ENCODE results near the gene LRP10. TPM values are rescaled to one million over a fixed set of nuclear protein-coding genes. Genes with fewer than 3 reads are reported as not detected.

Gene LRP10
- total and polyA plus RNA-seq, 2 of the 8 experiments (the other 6 are each of a cell fraction or from before 2014, with no cell fraction given), result 12.4 to 15.6 TPM

GRCh38 chr14:22822016-22822570 lies 49.4 kb upstream of the LRP10 start:
- peak overlapping the region; percentile 96 for H3K4ac ChIP-seq (replicated peaks; ENCODE audit: insufficient read length, low read depth, low read length)
- WGBS, 2 experiments (ENCODE audit: extremely low coverage in 1 of 2, insufficient coverage in 1 of 2, insufficient read length in 1 of 2, insufficient replicate concordance in 2 of 2, low coverage in 1 of 2, low lambda C conversion rate in 2 of 2, missing lambda C conversion rate in 1 of 2), result 9% methylated on average over 20 of the region's 32 CpGs; no CpG with 5 or more reads in 1 of the 2 experiments
- FAIRE-seq (no peak), DNase-seq (ENCODE audit: low read depth in 1 of 2, low spot score in 2 of 2) (peak in 1 of 2 experiments; percentile 79)
- ChIA-PET CTCF (ENCODE audit: partially characterized antibody) (interaction anchor here (0.6 to 53.1 kb wide), 23 partner anchors 9 to 709 kb away, joined by 3 to 1562 read pairs (median 3); partner anchors contain the start of genes HAUS4, LRP10, MMP14 and REM2), POLR2A (ENCODE audit: partially characterized antibody) (interaction anchor here (0.7 to 7.1 kb wide), 37 partner anchors 8 to 273 kb away, joined by 3 to 136 read pairs (median 5); partner anchors contain the start of genes AJUBA, LRP10, MMP14 and MRPL52)
- no peak overlapping the region for H3K23ac ChIP-seq (ENCODE audit: insufficient read length)
- peak overlapping the region; percentile 29; the same call in 1 of the 2 replicates for H2AFZ ChIP-seq (ENCODE audit: low read length)
- H3K4me3 ChIP-seq (ENCODE audit: extremely low read depth in 1 of 4, insufficient read depth in 2 of 4, low read depth in 3 of 4, low read length in 4 of 4), result peak overlapping the region; percentile 57 to 94 (median 76)
- H2BK20ac ChIP-seq (ENCODE audit: low read length), result peak overlapping the region; percentile 86; the same call in 1 of the 2 replicates
- H3K4me1 ChIP-seq (replicated peaks in 1 of 4; ENCODE audit: control insufficient read depth in 3 of 4, insufficient read depth in 4 of 4, low read length in 3 of 4), result peaks cover 16 to 26% (median 20%) of the 10 kb centered on the region in 4 experiments
- H3K14ac ChIP-seq (ENCODE audit: insufficient read length), result peak overlapping the region; percentile 57
- H3K27me3 ChIP-seq (replicated peaks in 1 of 4; ENCODE audit: control insufficient read depth in 3 of 4, extremely low read depth in 1 of 4, insufficient read depth in 3 of 4, low read length in 3 of 4), result no peaks in the 10 kb centered on the region
- 0 out of 2 replicates have a peak overlapping the region, but pooled peaks have one; percentile 95 for H2BK15ac ChIP-seq (ENCODE audit: low read length)
- peak overlapping the region; percentile 99 for H4K91ac ChIP-seq (replicated peaks; ENCODE audit: insufficient read length, low read length)
- H3K56ac ChIP-seq (replicated peaks; ENCODE audit: insufficient read length, low read depth, low read length), result peak overlapping the region; percentile 89
- peak overlapping the region; percentile 99 for H4K8ac ChIP-seq (ENCODE audit: extremely low read depth, insufficient read depth, low read length)
- peak overlapping the region; percentile 68 for H2BK120ac ChIP-seq (replicated peaks; ENCODE audit: low read depth, low read length)
- no peaks in the 10 kb centered on the region for H3K36me3 ChIP-seq (ENCODE audit: control insufficient read depth in 2 of 4, insufficient read depth in 4 of 4, low read length in 3 of 4)
- peak overlapping the region; percentile 98 for H3K18ac ChIP-seq (ENCODE audit: extremely low read depth, low read length)
- H2BK5ac ChIP-seq (ENCODE audit: low read depth, low read length), result peak overlapping the region; percentile 96
- H3K79me1 ChIP-seq (ENCODE audit: low read depth, low read length), result no peaks in the 10 kb centered on the region
- H3K9ac ChIP-seq (replicated peaks in 1 of 4; ENCODE audit: extremely low read depth in 1 of 4, low read depth in 3 of 4, low read length in 3 of 4), result peak overlapping the region; percentile 63 to 93 (median 88)
- peak overlapping the region; percentile 98 for H2BK12ac ChIP-seq (ENCODE audit: low read depth, low read length)
- H4K5ac ChIP-seq (ENCODE audit: insufficient read length, low read depth, low read length), result peak overlapping the region; percentile 72
- no peaks in the 10 kb centered on the region for H3K79me2 ChIP-seq (ENCODE audit: control insufficient read depth in 1 of 2, insufficient read depth in 2 of 2, low read length in 2 of 2)
- peak overlapping the region; percentile 95 for H3K27ac ChIP-seq (ENCODE audit: low read depth, low read length)
- H4K20me1 ChIP-seq (replicated peaks in 1 of 2; ENCODE audit: control insufficient read depth in 1 of 2, insufficient read depth in 2 of 2, low read length in 2 of 2), result no peaks in the 10 kb centered on the region
- peaks cover 12% of the 10 kb centered on the region for H3K23me2 ChIP-seq (ENCODE audit: low read depth, low read length)
- H3K4me2 ChIP-seq (ENCODE audit: insufficient read depth in 1 of 2, low read depth in 2 of 2, low read length in 2 of 2), result peak overlapping the region; percentile 89 to 90
- no peaks in the 10 kb centered on the region for H3K9me3 ChIP-seq (ENCODE audit: insufficient read depth in 2 of 2, low read depth in 1 of 2, low read length in 1 of 2)
- H2AK5ac ChIP-seq (ENCODE audit: low read depth, low read length), result 0 out of 2 replicates have a peak overlapping the region, but pooled peaks have one; percentile 71
- TF ChIP-seq YY1 (IDR thresholded peaks at IDR 0.05; ENCODE audit: low read depth, low read length), result no peak
- TF ChIP-seq CHD2 (IDR thresholded peaks at IDR 0.05; ENCODE audit: low read length), result peak; percentile 41; the same call in 1 of the 2 replicates
- TF ChIP-seq POLR2A (IDR thresholded peaks at IDR 0.05; ENCODE audit: control extremely low read depth in 1 of 2, low read depth in 2 of 2, low read length in 2 of 2), result peak in 1 of 2 experiments; percentile 81; a peak in 2 of 3 replicates
- 0 out of 2 replicates have a peak, but pooled peaks have one; percentile 22 for TF ChIP-seq KDM1A (IDR thresholded peaks at IDR 0.05; ENCODE audit: borderline replicate concordance, low read length)
- peak; percentile 69 for TF ChIP-seq RBBP5 (IDR thresholded peaks at IDR 0.05; ENCODE audit: borderline replicate concordance, low read depth, low read length)
- peak; percentile 94 for TF ChIP-seq ASH2L (IDR thresholded peaks at IDR 0.05; ENCODE audit: low read length)
- no peak for TF ChIP-seq MAFK (IDR thresholded peaks at IDR 0.05; ENCODE audit: low read depth, low read length)
- no peak for TF ChIP-seq JUND (IDR thresholded peaks at IDR 0.05; ENCODE audit: low read length)
- no peak for TF ChIP-seq SIN3A (conservative IDR thresholded peaks at IDR 0.05 in 1 of 2, IDR thresholded peaks at IDR 0.05 in 1 of 2; ENCODE audit: low read depth in 1 of 2, low read length in 2 of 2)
- peak; percentile 75 for TF ChIP-seq POLR2AphosphoS5 (IDR thresholded peaks at IDR 0.05; ENCODE audit: low read depth, low read length)
- TF ChIP-seq E2F6 (IDR thresholded peaks at IDR 0.05), result peak; percentile 57
